H1 (cell line): Measurements from ENCODE around the gene RGR. TPM values are rescaled to one million over a fixed set of nuclear protein-coding genes. Genes with fewer than 3 reads are reported as not detected.

ENCODE experiments used
- CTCF ChIA-PET: fragments of 300-600 bp; sonication (Branson Sonifier 250); formaldehyde crosslinking; loops from one replicate; lab custom pipeline; 2021; ENCODE audit not compliant: partially characterized antibody; lab: Charles Lee
- POLR2A ChIA-PET: fragments of 300-600 bp; sonication (Branson Sonifier 250); formaldehyde crosslinking; loops from one replicate; lab custom pipeline; 2021; ENCODE audit warnings: inconsistent platforms; ENCODE audit not compliant: partially characterized antibody; lab: Charles Lee
- DNase-seq, 2 experiments: peaks; one replicate each; pipeline versions ENCODE4 v3.0.0 to v3.0.0-alpha.2; 2010 to 2022; ENCODE audit warnings: low spot score in 2 of 2, low read depth in 1 of 2, mixed read lengths in 1 of 2
- FAIRE-seq: peaks from 2 replicates; lab custom pipeline; 2011; peaks lifted over from hg19 to GRCh38; lab: Jason Lieb, UNC
- H2AFZ ChIP-seq: 2 replicates; pipeline ENCODE4 v1.8.1; 2012; ENCODE audit warnings: low read length, inconsistent platforms
- H2AK5ac ChIP-seq: 2 replicates; pipeline ENCODE4 v1.6.1; 2013; ENCODE audit warnings: low read depth, low read length
- H2BK120ac ChIP-seq: replicated peaks from 2 replicates; pipeline ENCODE3; 2013; ENCODE audit warnings: low read depth, low read length, inconsistent platforms
- H2BK12ac ChIP-seq: 2 replicates; pipeline ENCODE4 v1.6.1; 2013; ENCODE audit warnings: low read depth, low read length
- H2BK15ac ChIP-seq: 2 replicates; pipeline ENCODE4 v1.6.1; 2013; ENCODE audit warnings: low read length
- H2BK20ac ChIP-seq: 2 replicates; pipeline ENCODE4 v1.6.1; 2013; ENCODE audit warnings: low read length
- H2BK5ac ChIP-seq: 2 replicates; pipeline ENCODE4 v1.6.1; 2013; ENCODE audit warnings: low read depth, low read length
- H3K14ac ChIP-seq: 2 replicates; pipeline ENCODE4 v1.6.1; 2013; ENCODE audit warnings: inconsistent platforms; ENCODE audit not compliant: insufficient read length
- H3K18ac ChIP-seq: 2 replicates; pipeline ENCODE4 v1.6.1; 2013; ENCODE audit warnings: low read length; ENCODE audit errors: extremely low read depth
- H3K23ac ChIP-seq: 2 replicates; pipeline ENCODE4 v1.6.1; 2013; ENCODE audit warnings: inconsistent platforms; ENCODE audit not compliant: insufficient read length
- H3K23me2 ChIP-seq: 2 replicates; pipeline ENCODE4 v1.6.1; 2013; ENCODE audit warnings: low read depth, low read length
- H3K27ac ChIP-seq: 2 replicates; pipeline ENCODE4 v1.6.1; 2011; ENCODE audit warnings: low read depth, low read length, inconsistent platforms
- H3K27me3 ChIP-seq, 4 experiments: replicated peaks in 1 of 4; 1 replicate in 1 of 4; 2 replicates in 3 of 4; pipeline versions ENCODE4 v1.6.1 to v1.8.1; 2011 to 2013; ENCODE audit warnings: low read length in 3 of 4, mild to moderate bottlenecking in 3 of 4, inconsistent platforms in 2 of 4, mixed read lengths in 2 of 4, moderate library complexity in 1 of 4; ENCODE audit not compliant: control insufficient read depth in 3 of 4, insufficient read depth in 3 of 4; ENCODE audit errors: extremely low read depth in 1 of 4
- H3K36me3 ChIP-seq, 4 experiments: 2 replicates each; pipeline versions ENCODE4 v1.6.1 to v1.8.1; 2011 to 2013; ENCODE audit warnings: mild to moderate bottlenecking in 4 of 4, low read length in 3 of 4, moderate library complexity in 2 of 4, control low read depth in 1 of 4, inconsistent platforms in 1 of 4; ENCODE audit not compliant: insufficient read depth in 4 of 4, control insufficient read depth in 2 of 4
- H3K4ac ChIP-seq: replicated peaks from 2 replicates; pipeline ENCODE3; 2013; ENCODE audit warnings: low read length, low read depth, mixed read lengths, inconsistent platforms; ENCODE audit not compliant: insufficient read length
- H3K4me1 ChIP-seq, 4 experiments: replicated peaks in 1 of 4; 1 replicate in 1 of 4; 2 replicates in 3 of 4; pipeline versions ENCODE4 v1.6.1 to v1.8.1; 2011 to 2013; ENCODE audit warnings: low read length in 3 of 4, inconsistent platforms in 2 of 4, mixed read lengths in 1 of 4; ENCODE audit not compliant: insufficient read depth in 4 of 4, control insufficient read depth in 3 of 4
- H3K4me2 ChIP-seq, 2 experiments: 2 replicates each; pipeline versions ENCODE4 v1.6.1 to v1.8.1; 2011 to 2013; ENCODE audit warnings: low read depth in 2 of 2, low read length in 2 of 2, control low read depth in 1 of 2, inconsistent platforms in 1 of 2, mild to moderate bottlenecking in 1 of 2; ENCODE audit not compliant: insufficient read depth in 1 of 2
- H3K4me3 ChIP-seq, 4 experiments: fragments of 200-600, 300-600 bp in 1 of 4; sonication (generic), shearing (Covaris generic), sonication (Bioruptor Twin) in 1 of 4; 2 replicates each; pipeline versions ENCODE4 v1.5.1 to v1.8.1; 2011 to 2016; ENCODE audit warnings: low read length in 4 of 4, low read depth in 3 of 4, control low read depth in 2 of 4, inconsistent platforms in 2 of 4, mild to moderate bottlenecking in 2 of 4, mixed read lengths in 1 of 4, moderate library complexity in 1 of 4; ENCODE audit not compliant: insufficient read depth in 2 of 4; ENCODE audit errors: extremely low read depth in 1 of 4
- H3K56ac ChIP-seq: replicated peaks from 2 replicates; pipeline ENCODE3; 2013; ENCODE audit warnings: low read depth, mild to moderate bottlenecking, mixed read lengths, low read length, inconsistent platforms; ENCODE audit not compliant: insufficient read length
- H3K79me1 ChIP-seq: 2 replicates; pipeline ENCODE4 v1.6.1; 2013; ENCODE audit warnings: low read depth, low read length, control low read depth
- H3K79me2 ChIP-seq, 2 experiments: 2 replicates each; pipeline versions ENCODE4 v1.6.1 to v1.8.1; 2012 to 2013; ENCODE audit warnings: low read length in 2 of 2, mild to moderate bottlenecking in 2 of 2, inconsistent platforms in 1 of 2; ENCODE audit not compliant: insufficient read depth in 2 of 2, control insufficient read depth in 1 of 2
- H3K9ac ChIP-seq, 4 experiments: replicated peaks in 1 of 4; 1 replicate in 1 of 4; 2 replicates in 3 of 4; pipeline versions ENCODE4 v1.6.1 to v1.8.1; 2011 to 2013; ENCODE audit warnings: low read depth in 3 of 4, low read length in 3 of 4, control low read depth in 2 of 4, mild to moderate bottlenecking in 2 of 4, moderate library complexity in 2 of 4, inconsistent platforms in 1 of 4; ENCODE audit errors: extremely low read depth in 1 of 4
- H3K9me3 ChIP-seq, 2 experiments: 2 replicates each; pipeline versions ENCODE4 v1.6.1 to v1.8.1; 2012 to 2013; ENCODE audit warnings: mild to moderate bottlenecking in 2 of 2, moderate library complexity in 2 of 2, control low read depth in 1 of 2, inconsistent platforms in 1 of 2, low read depth in 1 of 2, low read length in 1 of 2, mixed read lengths in 1 of 2; ENCODE audit not compliant: insufficient read depth in 2 of 2
- H4K20me1 ChIP-seq, 2 experiments: replicated peaks in 1 of 2; 2 replicates each; pipeline versions ENCODE3 to v1.8.1; 2011 to 2013; ENCODE audit warnings: inconsistent platforms in 2 of 2, low read length in 2 of 2, mild to moderate bottlenecking in 1 of 2; ENCODE audit not compliant: insufficient read depth in 2 of 2, control insufficient read depth in 1 of 2
- H4K5ac ChIP-seq: 2 replicates; pipeline ENCODE4 v1.6.1; 2013; ENCODE audit warnings: low read length, low read depth, mixed read lengths, inconsistent platforms; ENCODE audit not compliant: insufficient read length
- H4K8ac ChIP-seq: 2 replicates; pipeline ENCODE4 v1.8.0; 2013; ENCODE audit warnings: mild to moderate bottlenecking, moderate library complexity, low read length, inconsistent platforms; ENCODE audit not compliant: insufficient read depth; ENCODE audit errors: extremely low read depth
- H4K91ac ChIP-seq: replicated peaks from 2 replicates; pipeline ENCODE3; 2013; ENCODE audit warnings: low read length, mixed read lengths, inconsistent platforms; ENCODE audit not compliant: insufficient read length
- EZH2 ChIP-seq: fragments of 200-600 bp; sonication (generic); IDR thresholded peaks from 2 replicates; pipeline ENCODE4 v1.7.1; 2012; ENCODE audit warnings: low read depth, mild to moderate bottlenecking, moderate library complexity, low read length, inconsistent platforms; ENCODE audit not compliant: severe bottlenecking
- GTF2F1 ChIP-seq: IDR thresholded peaks from 2 replicates; pipeline ENCODE4 v1.6.1; 2012; ENCODE audit warnings: low read depth, low read length, improper control_type of control experiment, borderline replicate concordance
- HDAC2 ChIP-seq, 2 experiments: fragments of 300-600 bp in 1 of 2; sonication (generic) in 1 of 2; IDR thresholded peaks; 2 replicates each; pipeline ENCODE4 v1.6.1; 2011 to 2012; ENCODE audit warnings: low read depth in 2 of 2, low read length in 2 of 2, mild to moderate bottlenecking in 2 of 2, moderate library complexity in 2 of 2, borderline replicate concordance in 1 of 2, inconsistent platforms in 1 of 2
- JUN ChIP-seq: IDR thresholded peaks from 2 replicates; pipeline ENCODE4 v1.6.1; 2011; ENCODE audit warnings: low read depth, mild to moderate bottlenecking, improper control_type of control experiment, low read length
- KDM1A ChIP-seq: fragments of 200-600, 300-600 bp; sonication (generic); IDR thresholded peaks from 2 replicates; pipeline ENCODE4 v1.7.1; 2016; ENCODE audit warnings: mild to moderate bottlenecking, low read length, borderline replicate concordance
- POLR2A ChIP-seq, 2 experiments: IDR thresholded peaks; 1 replicate in 1 of 2; 2 replicates in 1 of 2; pipeline ENCODE4 v1.6.1; 2011; ENCODE audit warnings: low read depth in 2 of 2, low read length in 2 of 2, mild to moderate bottlenecking in 2 of 2; ENCODE audit errors: control extremely low read depth in 1 of 2
- RAD21 ChIP-seq, 2 experiments: IDR thresholded peaks in 1 of 2; conservative IDR thresholded peaks in 1 of 2; 2 replicates each; pipeline ENCODE4 v1.6.1; 2011; ENCODE audit warnings: low read depth in 2 of 2, low read length in 2 of 2, improper control_type of control experiment in 1 of 2, inconsistent platforms in 1 of 2, mild to moderate bottlenecking in 1 of 2, moderate library complexity in 1 of 2
- SIN3A ChIP-seq, 2 experiments: IDR thresholded peaks in 1 of 2; conservative IDR thresholded peaks in 1 of 2; 2 replicates each; pipeline ENCODE4 v1.6.1; 2011 to 2012; ENCODE audit warnings: low read length in 2 of 2, improper control_type of control experiment in 1 of 2, low read depth in 1 of 2, mild to moderate bottlenecking in 1 of 2
- SIRT6 ChIP-seq: IDR thresholded peaks from one replicate; pipeline ENCODE4 v1.7.1; 2012; ENCODE audit warnings: low read length, inconsistent platforms
- SP2 ChIP-seq: IDR thresholded peaks from 2 replicates; pipeline ENCODE4 v1.6.1; 2012; ENCODE audit warnings: mild to moderate bottlenecking, low read length, inconsistent platforms
- SRF ChIP-seq: IDR thresholded peaks from 2 replicates; pipeline ENCODE4 v1.6.1; 2011; ENCODE audit warnings: mild to moderate bottlenecking, low read depth, low read length, moderate library complexity
- TEAD4 ChIP-seq: IDR thresholded peaks from 2 replicates; pipeline ENCODE4 v1.6.1; 2012; ENCODE audit warnings: low read depth, low read length, inconsistent platforms, mixed read lengths
- WGBS, 2 experiments: shearing (Covaris generic) in 1 of 2; methylation state at CpG; one replicate each; pipeline versions ENCODE4 v1.1.6 to v1.1.7; 2013 to 2015; ENCODE audit warnings: low lambda C conversion rate in 2 of 2, mixed read lengths in 2 of 2, inconsistent platforms in 1 of 2, low coverage in 1 of 2, missing lambda C conversion rate in 1 of 2; ENCODE audit not compliant: insufficient replicate concordance in 2 of 2, insufficient coverage in 1 of 2, insufficient read length in 1 of 2; ENCODE audit errors: extremely low coverage in 1 of 2, missing lambda C conversion rate in 1 of 2; 5-methylcytosine and 5-hydroxymethylcytosine counted together
- polyA plus RNA-seq, 7 experiments: library from polyadenylated mRNA; depleted of rRNA in 3 of 7; stranded (reverse) in 5 of 7; unstranded in 2 of 7; fragments of >200 nt in 5 of 7; fragments of 200-250 nt in 2 of 7; gene quantifications; 1 replicate in 5 of 7; 2 replicates in 1 of 7; 4 replicates in 1 of 7; pipeline versions ENCODE4 v1.2.1 to v1.2.3, GENCODE V29; 2011 to 2013; ENCODE audit warnings: missing spikeins in 2 of 7, mixed read lengths in 2 of 7
- total RNA-seq: library from RNA; stranded (reverse); fragmentation: NEBNext Ultra II Directional; extraction: Animal tissue kit (Norgen Biotek cat#: 25700); gene quantifications from 2 replicates; pipeline ENCODE4 v1.2.1, GENCODE V29; 2021
- TF ChIP-seq, protein P1 (sequence below): IDR thresholded peaks from 2 replicates; pipeline ENCODE4 v1.6.1; 2012; ENCODE audit warnings: inconsistent platforms

The RGR gene
- total and polyA plus RNA-seq, 2 of the 8 experiments (the other 6 are each of a cell fraction or from before 2014, with no cell fraction given) = not detected

DNA sequence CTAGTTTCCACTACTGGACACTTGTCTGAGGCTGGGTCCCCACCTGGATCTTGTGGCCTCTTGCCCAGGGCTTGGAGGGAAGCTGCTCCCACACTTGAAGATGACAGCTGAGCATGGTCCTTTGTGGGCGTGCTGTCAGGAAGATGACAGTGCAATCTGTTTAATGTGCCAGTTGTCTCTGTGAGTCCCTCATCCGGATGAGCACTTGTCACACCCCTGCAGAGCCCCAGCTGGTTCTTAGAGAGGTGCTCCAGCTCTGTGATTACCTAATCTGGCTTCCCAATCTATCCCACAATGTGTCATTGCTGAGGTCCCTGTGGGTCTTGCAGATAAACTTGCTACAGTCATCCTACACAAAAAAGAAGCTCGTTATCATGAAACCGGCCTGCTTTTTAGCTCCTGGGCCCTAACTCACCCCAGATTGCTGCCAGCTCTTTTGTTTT is 48.7 kb downstream of the RGR start:
- no peak overlapping the region for H2AFZ ChIP-seq
- H3K56ac ChIP-seq = no peak overlapping the region
- H2BK12ac ChIP-seq = no peak overlapping the region
- H3K9ac ChIP-seq = no peak overlapping the region
- H4K91ac ChIP-seq = no peak overlapping the region
- H3K14ac ChIP-seq = no peak overlapping the region
- H3K36me3 ChIP-seq = no peaks in the 10 kb centered on the region; a peak in 1 of 8 replicates
- H4K8ac ChIP-seq = no peak overlapping the region
- no peak overlapping the region for H2BK20ac ChIP-seq
- no peak overlapping the region for H2AK5ac ChIP-seq
- H4K20me1 ChIP-seq = no peaks in the 10 kb centered on the region
- H3K4ac ChIP-seq = no peak overlapping the region
- no peak overlapping the region for H3K18ac ChIP-seq
- no peak overlapping the region for H2BK5ac ChIP-seq
- no peaks in the 10 kb centered on the region for H3K27me3 ChIP-seq
- CTCF ChIA-PET = interaction anchor here (0.6 to 6.9 kb wide), 7 partner anchors 26 to 721 kb away, joined by 3 to 33 read pairs (median 5); no protein-coding TSS in a partner anchor
- peaks cover 3 to 13% (median 7%) of the 10 kb centered on the region in 4 experiments; a peak in 3 of 7 replicates for H3K4me1 ChIP-seq
- H3K27ac ChIP-seq = no peak overlapping the region
- H3K23ac ChIP-seq = no peak overlapping the region
- 90% methylated on average over 4 of the region's 4 CpGs; no CpG with 5 or more reads in 1 of the 2 experiments for WGBS, 2 experiments
- POLR2A ChIA-PET = no interaction called here
- FAIRE-seq = no peak
- H4K5ac ChIP-seq = no peak overlapping the region
- DNase-seq = no peak
- H3K79me1 ChIP-seq = no peaks in the 10 kb centered on the region; the same call in 1 of the 2 replicates
- no peak overlapping the region for H2BK120ac ChIP-seq
- H3K4me2 ChIP-seq = no peak overlapping the region
- H3K4me3 ChIP-seq = no peak overlapping the region
- no peaks in the 10 kb centered on the region for H3K79me2 ChIP-seq
- no peaks in the 10 kb centered on the region for H3K9me3 ChIP-seq
- 0 out of 2 replicates have a peak, but pooled peaks cover 2% of the 10 kb centered on the region for H3K23me2 ChIP-seq
- H2BK15ac ChIP-seq = no peak overlapping the region
- TF ChIP-seq SP2 (no peak), EZH2 (no peak), SIRT6 (no peak), SRF (no peak), GTF2F1 (no peak), SIN3A (conservative IDR thresholded peaks at IDR 0.05 in 1 of 2, IDR thresholded peaks at IDR 0.05 in 1 of 2; ENCODE audit: low read depth in 1 of 2, low read length in 2 of 2) (no peak), HDAC2 (IDR thresholded peaks at IDR 0.05; ENCODE audit: borderline replicate concordance in 1 of 2, low read depth in 2 of 2, low read length in 2 of 2) (no peak), TEAD4 (no peak), POLR2A (IDR thresholded peaks at IDR 0.05; ENCODE audit: control extremely low read depth in 1 of 2, low read depth in 2 of 2, low read length in 2 of 2) (no peak), KDM1A (no peak), RAD21 (IDR thresholded peaks at IDR 0.05 in 1 of 2, conservative IDR thresholded peaks at IDR 0.05 in 1 of 2; ENCODE audit: low read depth in 2 of 2, low read length in 2 of 2) (no peak), JUN (no peak)
- TF ChIP-seq, protein P1, sequence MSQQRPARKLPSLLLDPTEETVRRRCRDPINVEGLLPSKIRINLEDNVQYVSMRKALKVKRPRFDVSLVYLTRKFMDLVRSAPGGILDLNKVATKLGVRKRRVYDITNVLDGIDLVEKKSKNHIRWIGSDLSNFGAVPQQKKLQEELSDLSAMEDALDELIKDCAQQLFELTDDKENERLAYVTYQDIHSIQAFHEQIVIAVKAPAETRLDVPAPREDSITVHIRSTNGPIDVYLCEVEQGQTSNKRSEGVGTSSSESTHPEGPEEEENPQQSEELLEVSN = no peak
